Measurements from ENCODE around the gene DEFB115.
"Not testable (repeated sequence)": the region's sequence is repeated elsewhere in the genome, so short reads cannot be mapped to it uniquely, and the experiment has no call there.

The DEFB115 gene

DNA sequence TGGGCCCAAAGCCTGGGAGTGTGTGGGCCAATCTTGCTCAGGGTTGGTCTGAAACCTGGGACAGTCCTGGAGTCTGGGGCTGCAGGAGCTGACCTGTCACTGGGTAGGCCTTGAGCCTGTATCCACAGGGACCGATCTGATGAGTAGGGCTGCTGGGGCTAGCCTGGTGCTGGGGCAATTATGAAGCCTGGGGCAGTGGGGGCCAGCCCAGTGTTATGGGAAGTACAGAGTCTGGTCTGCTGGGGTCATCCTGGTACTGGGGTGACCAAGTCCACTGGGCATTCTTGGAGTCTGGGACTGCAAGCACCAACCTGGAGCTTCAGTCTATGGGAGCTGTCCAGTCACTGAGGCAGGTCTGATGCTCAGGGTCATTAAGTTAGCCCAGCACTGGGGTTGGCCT, 20.7 kb downstream of the DEFB115 start:
- no peak for TF ChIP-seq CTCF (IDR thresholded peaks at IDR 0.05; ENCODE audit: borderline replicate concordance, insufficient read depth, low read depth, low read length)
- no peak overlapping the region for H3K4me3 ChIP-seq (ENCODE audit: low read depth, low read length)

DNA sequence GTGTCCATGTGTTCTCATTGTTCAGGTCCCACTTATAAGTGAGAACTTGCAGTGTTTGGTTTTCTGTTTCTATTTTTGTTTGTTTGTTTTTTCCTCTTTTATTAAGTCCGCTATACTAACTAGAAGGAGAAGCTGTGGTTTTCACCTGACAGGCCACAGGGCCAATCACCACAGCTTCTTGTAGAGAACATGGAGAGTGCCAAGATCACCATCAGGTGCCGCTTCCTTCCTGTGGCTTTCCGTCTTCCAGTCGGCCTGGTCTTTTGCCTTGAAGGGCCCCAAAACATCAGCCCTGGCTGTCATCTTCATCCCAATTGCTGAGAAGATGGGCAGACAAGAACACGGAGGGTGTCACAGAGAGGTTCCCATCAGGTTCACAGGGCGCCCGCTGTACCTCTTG, 27.5 kb downstream of the DEFB115 start:
- not testable (repeated sequence) for H3K4me3 ChIP-seq (ENCODE audit: low read depth, low read length)

GRCh38 chr20:31308535-31309162, 51.2 kb downstream of the DEFB115 start, which contains the start of gene DEFB116:
Gene DEFB116, minus strand, starts transcription at chr20:31308585. Its CDS starts 0 bp downstream, at chr20:31308585.
- no peak within 1 kb of the TSS for H3K4me3 ChIP-seq (ENCODE audit: low read depth, low read length)
- no peak for TF ChIP-seq CTCF (IDR thresholded peaks at IDR 0.05; ENCODE audit: borderline replicate concordance, insufficient read depth, low read depth, low read length)

All from GM12875 (cell line).